BJ (cell line): ENCODE measurements around the gene TEX2. TPM values are rescaled to one million over a fixed set of nuclear protein-coding genes. Genes with fewer than 3 reads are reported as not detected.

Experiments
- CTCF ChIA-PET: fragments of 350-600 bp; formaldehyde crosslinking; extraction: SDS; loops from one replicate; lab custom pipeline; 2021; ENCODE audit warnings: antibody characterized with exemption, inconsistent platforms; lab: Yijun Ruan, JAX
- POLR2A ChIA-PET: fragments of 300-600 bp; sonication (Branson Sonifier 250); formaldehyde crosslinking; extraction: SDS; loops from one replicate; lab custom pipeline; 2021; ENCODE audit warnings: antibody characterized with exemption; lab: Charles Lee
- DNase-seq: peaks from one replicate; pipeline ENCODE4 v3.0.0-alpha.2; 2011; ENCODE audit warnings: low read depth
- H3K27me3 ChIP-seq: 2 replicates; pipeline ENCODE4 v1.6.0; 2011; ENCODE audit warnings: low read length; ENCODE audit not compliant: control insufficient read depth, insufficient read depth
- H3K36me3 ChIP-seq: 2 replicates; pipeline ENCODE4 v1.5.1; 2011; ENCODE audit warnings: low read length; ENCODE audit not compliant: control insufficient read depth, insufficient read depth
- H3K4me3 ChIP-seq: 2 replicates; pipeline ENCODE4 v1.5.1; 2011; ENCODE audit warnings: low read depth, mild to moderate bottlenecking, control low read depth, low read length
- CTCF ChIP-seq: IDR thresholded peaks from 2 replicates; pipeline ENCODE4 v1.5.1; 2011; ENCODE audit warnings: low read depth, mild to moderate bottlenecking, control low read depth, inconsistent platforms, low read length, moderate library complexity; ENCODE audit not compliant: insufficient read depth
- polyA plus RNA-seq: library from polyadenylated mRNA; depleted of rRNA; stranded (reverse); fragments of >200 nt; gene quantifications from 2 replicates; pipeline ENCODE4 v1.2.3, GENCODE V29; 2011

TEX2 gene
- polyA plus RNA-seq, 1 experiment: 35.0 TPM

- DNase-seq: no peak
- no peak for TF ChIP-seq CTCF
- H3K27me3 ChIP-seq: no peaks in the 10 kb centered on the region
- H3K36me3 ChIP-seq: no peaks in the 10 kb centered on the region
- no peak overlapping the region for H3K4me3 ChIP-seq
- ChIA-PET CTCF (interaction anchor here (0.7 to 2.3 kb wide), 6 partner anchors 9 to 148 kb away, joined by 3 to 10 read pairs (median 5); no protein-coding TSS in a partner anchor), POLR2A (no interaction called here)
Measured at GRCh38 chr17:64177311-64178010, 85.6 kb downstream of the TEX2 start.

- Histone ChIP-seq H3K36me3 (no peaks in the 10 kb centered on the region), H3K4me3 (no peak overlapping the region), H3K27me3 (no peaks in the 10 kb centered on the region)
- no peak for DNase-seq
- ChIA-PET CTCF (interaction anchor here (1.7 kb wide), 1 partner anchor 10 kb away, joined by 6 read pairs; no protein-coding TSS in a partner anchor), POLR2A (no interaction called here)
- no peak for TF ChIP-seq CTCF
Measured at GRCh38 chr17:64176556-64176955, 86.5 kb downstream of the TEX2 start.

- no peak for DNase-seq
- Histone ChIP-seq H3K27me3 (no peaks in the 10 kb centered on the region), H3K36me3 (0 out of 2 replicates have a peak, but pooled peaks cover 1% of the 10 kb centered on the region), H3K4me3 (no peak overlapping the region)
- POLR2A ChIA-PET: no interaction called here
- CTCF ChIA-PET: interaction anchor here (0.9 to 1.2 kb wide), 2 partner anchors 41 to 95 kb away, joined by 3 to 4 read pairs; no protein-coding TSS in a partner anchor
- no peak for TF ChIP-seq CTCF
Measured at GRCh38 chr17:64174686-64175456, 88.2 kb downstream of the TEX2 start.

- TF ChIP-seq CTCF: no peak
- ChIA-PET POLR2A (no interaction called here), CTCF (interaction anchor here (0.6 to 0.9 kb wide), 2 partner anchors 40 to 210 kb away, joined by 3 to 6 read pairs; no protein-coding TSS in a partner anchor)
- Histone ChIP-seq H3K36me3 (0 out of 2 replicates have a peak, but pooled peaks cover 1% of the 10 kb centered on the region), H3K4me3 (no peak overlapping the region), H3K27me3 (no peaks in the 10 kb centered on the region)
- DNase-seq: no peak
Measured at GRCh38 chr17:64173646-64174045, 89.4 kb downstream of the TEX2 start.

- no peaks in the 10 kb centered on the region for H3K27me3 ChIP-seq
- H3K36me3 ChIP-seq: 0 out of 2 replicates have a peak, but pooled peaks cover 1% of the 10 kb centered on the region
- ChIA-PET POLR2A (no interaction called here), CTCF (interaction anchor here (0.7 to 0.9 kb wide), 2 partner anchors 18 to 39 kb away, joined by 3 read pairs; no protein-coding TSS in a partner anchor)
- TF ChIP-seq CTCF: no peak
- no peak for DNase-seq
- no peak overlapping the region for H3K4me3 ChIP-seq
Measured at GRCh38 chr17:64172510-64172909, 90.5 kb downstream of the TEX2 start.
